Measurements from ENCODE around the gene APOC3. TPM values are rescaled to one million over a fixed set of nuclear protein-coding genes. Genes with fewer than 3 reads are reported as not detected.

Gene APOC3
- polyA plus RNA-seq, 1 donor = 9.2 TPM

GRCh38 chr11:116844722-116845121 is 15.0 kb downstream of the APOC3 start:
- DNase-seq = no peak

- DNase-seq = no peak
Observed at GRCh38 chr11:116847612-116848011, 17.9 kb downstream of the APOC3 start.

- DNase-seq = no peak
Observed at GRCh38 chr11:116849060-116849459, 19.4 kb downstream of the APOC3 start.

- no peak for DNase-seq
Observed at GRCh38 chr11:116849486-116849885, 19.8 kb downstream of the APOC3 start.

- DNase-seq = no peak
Observed at GRCh38 chr11:116851626-116852025, 21.9 kb downstream of the APOC3 start.

- DNase-seq = no peak
Observed at GRCh38 chr11:116852261-116853031, 22.7 kb downstream of the APOC3 start.

GRCh38 chr11:116853461-116854073 is 23.9 kb downstream of the APOC3 start:
- DNase-seq = no peak

- DNase-seq = no peak
Observed at GRCh38 chr11:116855413-116855812, 25.7 kb downstream of the APOC3 start.

GRCh38 chr11:116856423-116856822 is 26.7 kb downstream of the APOC3 start:
- DNase-seq = no peak

GRCh38 chr11:116857316-116857715 is 27.6 kb downstream of the APOC3 start:
- no peak for DNase-seq

GRCh38 chr11:116857936-116858335 is 28.2 kb downstream of the APOC3 start:
- no peak for DNase-seq

GRCh38 chr11:116859175-116859574 is 29.5 kb downstream of the APOC3 start:
- no peak for DNase-seq

- DNase-seq = no peak
Observed at GRCh38 chr11:116860303-116860702, 30.6 kb downstream of the APOC3 start.

- DNase-seq = no peak
Observed at GRCh38 chr11:116861539-116861938, 31.8 kb downstream of the APOC3 start.

- no peak for DNase-seq
Observed at GRCh38 chr11:116862185-116862584, 32.5 kb downstream of the APOC3 start.

- no peak for DNase-seq
Observed at GRCh38 chr11:116862951-116863350, 33.2 kb downstream of the APOC3 start.

GRCh38 chr11:116864531-116864930 is 34.8 kb downstream of the APOC3 start:
- no peak for DNase-seq

GRCh38 chr11:116865696-116866095 is 36.0 kb downstream of the APOC3 start:
- no peak for DNase-seq

GRCh38 chr11:116866804-116867455 is 37.2 kb downstream of the APOC3 start:
- DNase-seq = no peak

- no peak for DNase-seq
Observed at GRCh38 chr11:116867619-116868018, 37.9 kb downstream of the APOC3 start.

GRCh38 chr11:116868066-116868465 is 38.4 kb downstream of the APOC3 start:
- DNase-seq = no peak

GRCh38 chr11:116869610-116870009 is 39.9 kb downstream of the APOC3 start:
- no peak for DNase-seq

- no peak for DNase-seq
Observed at GRCh38 chr11:116870054-116870453, 40.3 kb downstream of the APOC3 start.
